Neural progenitor cell (in vitro differentiated cells): Measurements from ENCODE around the gene ITPK1.

ENCODE experiments used
- CTCF ChIP-seq: fragments of 200-600 bp; sonication (generic); IDR thresholded peaks from 2 replicates; pipeline ENCODE4 v1.5.1; 2017; ENCODE audit warnings: antibody characterized with exemption, mild to moderate bottlenecking
- EZH2 ChIP-seq: fragments of 200-600 bp; sonication (generic); IDR thresholded peaks from 2 replicates; pipeline ENCODE4 v1.6.1; 2017; ENCODE audit warnings: antibody characterized with exemption, mild to moderate bottlenecking, moderate library complexity

GRCh38 chr14:93003945-93004698, 111.6 kb downstream of the ITPK1 start:
- TF ChIP-seq CTCF, result no peak
- TF ChIP-seq EZH2, result no peak
